Endometrial microvascular endothelial cells (primary cell): ENCODE results near the gene C1QTNF9. TPM values are rescaled to one million over a fixed set of nuclear protein-coding genes. Genes with fewer than 3 reads are reported as not detected.
"Not testable (repeated sequence)": the region's sequence is repeated elsewhere in the genome, so short reads cannot be mapped to it uniquely, and the experiment has no call there.

Experiments used
- in situ Hi-C: cut with HindIII; loops from 2 replicates; pipeline ENCODE4 v1.10.0; 2017; ENCODE audit warnings: low sequenced_read_pairs, low pct_unique_long_range_greater_than_20kb; ENCODE audit errors: inconsistent ontology term
- total RNA-seq: library from RNA; depleted of rRNA; stranded (reverse); fragments of >200 nt; gene quantifications from one replicate; pipeline ENCODE4 v1.2.3, GENCODE V29; 2015; ENCODE audit errors: inconsistent ontology term

The C1QTNF9 gene
- total RNA-seq, 1 donor from 2014 or later = not detected

GRCh38 chr13:24308488-24309020, 826 bp upstream of the C1QTNF9 start:
- in situ Hi-C loops = no loop called here

- in situ Hi-C loops = no loop called here
These were observed 4.1 kb downstream of the C1QTNF9 start for GRCh38 chr13:24313439-24313838.

- in situ Hi-C loops = not testable (repeated sequence)
These were observed 8.5 kb downstream of the C1QTNF9 start for GRCh38 chr13:24317835-24318234.

GRCh38 chr13:24318878-24319277, 9.5 kb downstream of the C1QTNF9 start:
- in situ Hi-C loops = not testable (repeated sequence)

GRCh38 chr13:24319641-24320040, 10.3 kb downstream of the C1QTNF9 start:
- in situ Hi-C loops = not testable (repeated sequence)

- in situ Hi-C loops = not testable (repeated sequence)
These were observed 12.0 kb downstream of the C1QTNF9 start for GRCh38 chr13:24321416-24321815.

- in situ Hi-C loops = not testable (repeated sequence)
These were observed 13.1 kb downstream of the C1QTNF9 start for GRCh38 chr13:24322470-24322869.

- in situ Hi-C loops = no loop called here
These were observed 13.8 kb downstream of the C1QTNF9 start for GRCh38 chr13:24323036-24323738.

- in situ Hi-C loops = no loop called here
These were observed 14.3 kb downstream of the C1QTNF9 start for GRCh38 chr13:24323739-24324075.

GRCh38 chr13:24327598-24327997, 18.2 kb downstream of the C1QTNF9 start:
- in situ Hi-C loops = not testable (repeated sequence)

- in situ Hi-C loops = no loop called here
These were observed 18.8 kb downstream of the C1QTNF9 start for GRCh38 chr13:24328145-24328544.

- in situ Hi-C loops = no loop called here
These were observed 29.3 kb downstream of the C1QTNF9 start for GRCh38 chr13:24338721-24339120.

GRCh38 chr13:24339937-24340607, 30.7 kb downstream of the C1QTNF9 start:
- in situ Hi-C loops = no loop called here

- in situ Hi-C loops = no loop called here
These were observed 31.2 kb downstream of the C1QTNF9 start for GRCh38 chr13:24340608-24340955.

GRCh38 chr13:24341439-24341838, 32.1 kb downstream of the C1QTNF9 start:
- in situ Hi-C loops = no loop called here

- in situ Hi-C loops = no loop called here
These were observed 39.0 kb downstream of the C1QTNF9 start for GRCh38 chr13:24348385-24348784.

GRCh38 chr13:24348797-24349515, 39.6 kb downstream of the C1QTNF9 start:
- in situ Hi-C loops = no loop called here

- in situ Hi-C loops = not testable (repeated sequence)
These were observed 40.6 kb downstream of the C1QTNF9 start for GRCh38 chr13:24349778-24350664.

- in situ Hi-C loops = no loop called here
These were observed 42.0 kb downstream of the C1QTNF9 start for GRCh38 chr13:24351423-24351822.
